GM12892 (cell line): Measurements from ENCODE around the gene FEM1B.

Experiments
- POLR2A ChIP-seq: IDR thresholded peaks from 2 replicates; pipeline ENCODE4 v1.6.1; 2011; ENCODE audit warnings: low read depth, low read length, control low read depth
- POLR2AphosphoS5 ChIP-seq: IDR thresholded peaks from 2 replicates; pipeline ENCODE4 v1.6.1; 2011; ENCODE audit warnings: low read depth, low read length, control low read depth

- TF ChIP-seq POLR2A = no peak
- no peak for TF ChIP-seq POLR2AphosphoS5
Measured at GRCh38 chr15:68265674-68266073, 11.9 kb upstream of the FEM1B start.
